T-helper 1 cell treated with Interleukin-12 subunit alpha and Interleukin-12 subunit beta and Interleukin-4 antibody, amounts not matched to agents 30 ng/mL and 1 ng/mL, for 36 hours (primary cell): ENCODE results near the gene TMC8. TPM values are rescaled to one million over a fixed set of nuclear protein-coding genes. Genes with fewer than 3 reads are reported as not detected.

ENCODE experiments used
- intact Hi-C: fragments of 100-400 bp; cut with micrococcal nuclease; formaldehyde crosslinking; loops from one replicate; pipeline ENCODE4 v1.15.1; 2024
- total RNA-seq: library from RNA; stranded (reverse); gene quantifications from 2 replicates; pipeline ENCODE4 v1.2.3, GENCODE V29; 2022

TMC8 gene
- total RNA-seq, 1 donor from 2014 or later, result 412 TPM

- intact Hi-C loops, result no loop called here
These were observed 7.2 kb upstream of the TMC8 start for GRCh38 chr17:78123258-78123929.

GRCh38 chr17:78124081-78124835 is 6.3 kb upstream of the TMC8 start:
- intact Hi-C loops, result no loop called here

DNA sequence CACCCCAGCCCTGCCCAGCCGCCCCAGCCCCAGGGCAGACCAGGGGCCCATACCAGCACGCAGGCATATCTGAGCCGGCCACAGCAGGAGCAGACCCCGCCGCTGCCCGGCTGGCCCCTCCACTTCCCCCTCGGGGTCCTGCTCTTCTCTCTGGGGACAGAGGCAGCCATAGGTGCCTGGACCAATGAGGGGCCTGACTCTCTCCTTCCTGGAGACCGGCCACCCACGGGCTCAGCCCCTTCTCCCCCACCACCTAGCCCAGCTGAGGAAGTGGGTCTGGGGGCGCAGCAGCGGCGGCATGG is 5.8 kb upstream of the TMC8 start:
- intact Hi-C loops, result loop anchor here (5.0 kb wide), 2 partner anchors 167 to 672 kb away; partner anchors contain the start of gene TNRC6C

GRCh38 chr17:78125138-78125913 is 5.2 kb upstream of the TMC8 start:
- intact Hi-C loops, result loop anchor here (5.0 kb wide), 2 partner anchors 168 to 673 kb away; partner anchors contain the start of gene TNRC6C

GRCh38 chr17:78125976-78126894 is 4.3 kb upstream of the TMC8 start:
- intact Hi-C loops, result loop anchor here (5.0 kb wide), 2 partner anchors 169 to 674 kb away; partner anchors contain the start of gene TNRC6C

DNA sequence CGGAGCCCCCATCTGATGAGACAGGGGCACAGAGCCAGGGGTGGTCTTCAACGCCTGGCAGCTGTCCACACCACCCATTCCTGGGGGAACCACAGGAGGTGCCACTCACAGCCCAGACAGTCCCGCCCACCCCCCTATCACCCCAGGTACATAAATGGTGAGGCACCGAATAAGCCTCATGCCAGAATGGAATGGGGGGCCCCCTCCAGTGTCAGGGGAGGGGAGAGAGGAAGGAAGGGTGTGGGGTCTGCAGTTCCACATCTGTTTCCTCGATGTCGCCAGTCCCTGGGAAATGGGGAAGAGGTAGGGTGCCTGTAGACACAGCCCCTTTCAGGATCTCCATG is 3.7 kb upstream of the TMC8 start:
- intact Hi-C loops, result loop anchor here (5.0 kb wide), 2 partner anchors 170 to 675 kb away; partner anchors contain the start of gene TNRC6C

DNA sequence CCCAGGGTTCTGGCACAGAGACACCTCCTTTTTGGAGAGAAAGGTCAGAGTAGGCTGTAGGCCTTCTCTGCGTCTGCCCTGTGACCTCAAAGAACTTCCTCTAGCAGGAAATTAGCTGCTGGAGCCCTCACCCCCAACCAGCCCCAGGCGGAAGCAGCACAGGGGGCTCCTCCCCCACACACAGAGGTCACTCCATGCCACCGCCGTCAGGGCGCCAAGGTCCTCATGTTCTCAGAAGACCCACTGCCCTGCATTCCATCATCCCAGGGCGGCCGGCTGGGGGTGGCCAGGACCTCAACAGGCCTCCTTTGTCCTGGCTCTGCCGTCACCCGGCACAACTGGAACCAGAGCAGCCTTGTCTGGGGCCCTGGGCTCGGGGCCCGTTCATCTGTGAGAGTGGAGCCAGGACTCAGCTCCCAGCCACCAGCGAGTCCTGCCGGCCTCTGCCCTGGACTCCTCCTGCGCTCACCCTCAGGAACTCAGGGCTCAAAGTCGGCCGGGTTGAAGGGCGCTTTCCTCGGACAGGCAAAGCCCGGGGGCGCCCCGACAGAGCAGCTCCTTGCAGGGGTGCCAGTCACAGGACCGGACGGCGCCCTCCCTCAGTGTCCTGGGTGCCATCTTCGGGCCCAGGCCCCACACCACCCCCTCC is 3.2 kb upstream of the TMC8 start:
- intact Hi-C loops, result loop anchor here (5.0 kb wide), 2 partner anchors 170 to 675 kb away; partner anchors contain the start of gene TNRC6C

- intact Hi-C loops, result loop anchor here (2.0 to 5.0 kb wide), 3 partner anchors 171 to 676 kb away; partner anchors contain the start of gene TNRC6C
These were observed 2.6 kb upstream of the TMC8 start for GRCh38 chr17:78127888-78128550.

DNA sequence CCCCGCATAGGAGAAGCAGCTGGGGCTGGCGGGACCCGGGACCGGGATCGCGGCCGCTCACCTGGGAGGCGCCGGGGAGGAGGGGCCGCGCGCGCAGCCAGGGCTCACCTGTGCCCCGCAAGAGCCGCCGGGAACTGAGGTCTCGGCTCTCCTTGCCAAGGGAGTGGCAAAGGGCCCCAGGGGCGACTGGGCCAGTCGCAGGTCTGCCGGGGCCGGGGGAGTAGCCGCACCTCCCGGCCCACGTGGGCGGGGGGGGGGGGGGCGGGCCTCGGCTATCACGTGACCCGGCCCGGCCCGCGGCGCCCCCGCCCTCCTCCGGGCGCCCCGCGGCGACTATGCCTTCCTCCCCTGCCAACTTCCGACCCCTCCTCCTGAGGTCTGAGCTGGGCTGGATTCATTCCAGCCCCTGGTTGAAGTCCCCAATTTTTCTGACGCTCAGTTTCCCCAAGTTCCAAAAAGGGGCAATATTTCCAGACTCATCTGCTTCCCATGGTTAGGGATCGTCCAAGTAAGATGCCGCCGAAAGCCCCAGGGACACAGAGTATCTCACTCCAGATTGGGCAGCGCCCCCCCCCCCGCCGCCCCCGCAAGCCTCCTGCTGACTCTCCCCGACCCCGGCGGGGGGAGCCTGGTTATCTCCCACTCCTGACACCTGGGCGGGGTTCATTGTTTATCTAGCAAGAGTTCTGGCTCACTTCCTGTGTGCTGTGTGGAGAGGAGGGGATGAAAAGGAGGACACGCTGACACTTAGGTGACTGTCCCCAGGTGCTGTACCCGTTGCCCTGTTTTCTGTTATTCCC is 1.8 kb upstream of the TMC8 start, which contains the start of gene TMC6:
TSS of gene TMC6 (minus strand) at position 205 of the 800 bp plus-strand sequence. CDS start 1,923 bp downstream, outside the sequence.
- intact Hi-C loops, result loop anchor here (1.0 to 5.0 kb wide), 5 partner anchors 59 to 676 kb away; partner anchors contain the start of genes AFMID, SOCS3, TK1 and TNRC6C

- intact Hi-C loops, result loop anchor here (1.0 to 5.0 kb wide), 11 partner anchors 8 to 1392 kb away; partner anchors contain the start of genes AFMID, MFSD11, SOCS3 and SRSF2
These were observed 1.1 kb upstream of the TMC8 start for GRCh38 chr17:78129351-78130089.

DNA sequence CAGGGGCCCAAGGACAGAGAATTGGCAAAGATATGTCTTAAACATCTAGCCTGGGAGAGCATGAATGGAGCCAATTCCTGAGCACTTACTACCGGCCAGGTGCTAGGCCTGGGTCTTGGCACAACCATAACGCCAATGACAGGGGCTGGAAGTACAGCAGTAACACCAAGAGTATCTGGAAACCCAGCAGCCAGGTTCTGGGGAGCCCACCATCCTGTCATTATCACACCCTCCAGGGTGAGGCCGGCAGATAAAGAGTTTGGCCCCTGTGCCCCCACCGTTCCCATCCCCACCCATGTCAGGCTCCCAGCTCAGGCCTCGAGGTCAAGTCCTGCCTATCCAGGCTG is 508 bp upstream of the TMC8 start:
- intact Hi-C loops, result loop anchor here (1.0 to 5.0 kb wide), 6 partner anchors 9 to 1393 kb away; partner anchors contain the start of genes MFSD11, SRSF2 and SYNGR2

GRCh38 chr17:78131172-78132083 is 857 bp downstream of the TMC8 start:
- intact Hi-C loops, result loop anchor here (1.0 to 5.0 kb wide), 5 partner anchors 36 to 1394 kb away; partner anchors contain the start of genes MFSD11, SRSF2 and SYNGR2

DNA sequence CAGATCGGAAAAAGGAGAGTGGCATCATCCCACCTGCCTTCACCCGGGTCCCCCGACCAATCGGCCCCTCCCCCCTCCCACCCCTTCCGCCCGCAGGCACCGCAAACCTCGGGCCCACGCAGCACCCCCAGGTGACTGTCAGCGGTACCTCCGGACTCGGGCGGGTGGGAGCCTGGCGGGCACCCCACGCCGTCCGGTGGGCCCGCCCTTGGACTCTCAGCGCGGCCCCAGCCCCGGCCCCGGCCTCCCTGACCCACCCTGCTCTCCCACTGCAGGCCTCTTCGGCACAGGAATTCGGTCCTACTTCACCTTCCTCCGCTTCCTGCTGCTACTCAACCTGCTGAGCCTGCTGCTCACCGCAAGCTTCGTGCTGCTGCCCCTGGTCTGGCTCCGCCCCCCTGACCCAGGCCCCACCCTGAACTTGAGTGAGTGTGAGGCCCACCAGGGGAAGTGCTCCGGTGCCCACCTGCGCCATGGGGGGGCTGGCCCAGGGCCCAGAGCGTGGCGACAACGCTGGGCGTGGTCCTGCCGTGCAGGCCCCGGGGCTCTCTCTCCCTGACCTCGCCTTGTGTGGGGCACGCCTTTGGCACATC is 1.6 kb downstream of the TMC8 start:
- intact Hi-C loops, result loop anchor here (2.0 to 5.0 kb wide), 4 partner anchors 35 to 1395 kb away; partner anchors contain the start of genes MFSD11, SRSF2 and SYNGR2

DNA sequence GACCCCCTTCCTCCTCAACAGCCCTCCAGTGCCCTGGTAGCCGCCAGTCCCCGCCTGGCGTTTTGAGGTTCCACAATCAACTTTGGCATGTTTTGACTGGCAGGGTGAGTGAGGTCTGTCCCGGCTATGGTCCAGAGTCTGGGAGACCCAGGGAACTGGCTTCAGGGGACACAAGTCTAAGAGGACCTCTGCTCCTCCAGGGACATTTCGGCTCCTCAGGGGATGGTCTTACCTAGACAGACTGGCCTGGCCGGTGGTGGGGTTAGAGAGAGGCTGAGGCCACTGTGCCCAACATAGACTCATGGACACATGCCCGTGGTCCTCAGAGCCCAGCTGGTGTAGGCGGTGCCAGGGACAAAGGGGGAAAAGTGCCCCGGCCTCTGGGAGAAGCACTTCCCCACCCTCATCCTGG is 2.2 kb downstream of the TMC8 start:
- intact Hi-C loops, result loop anchor here (2.0 to 5.0 kb wide), 4 partner anchors 35 to 1395 kb away; partner anchors contain the start of genes MFSD11, SRSF2 and SYNGR2

DNA sequence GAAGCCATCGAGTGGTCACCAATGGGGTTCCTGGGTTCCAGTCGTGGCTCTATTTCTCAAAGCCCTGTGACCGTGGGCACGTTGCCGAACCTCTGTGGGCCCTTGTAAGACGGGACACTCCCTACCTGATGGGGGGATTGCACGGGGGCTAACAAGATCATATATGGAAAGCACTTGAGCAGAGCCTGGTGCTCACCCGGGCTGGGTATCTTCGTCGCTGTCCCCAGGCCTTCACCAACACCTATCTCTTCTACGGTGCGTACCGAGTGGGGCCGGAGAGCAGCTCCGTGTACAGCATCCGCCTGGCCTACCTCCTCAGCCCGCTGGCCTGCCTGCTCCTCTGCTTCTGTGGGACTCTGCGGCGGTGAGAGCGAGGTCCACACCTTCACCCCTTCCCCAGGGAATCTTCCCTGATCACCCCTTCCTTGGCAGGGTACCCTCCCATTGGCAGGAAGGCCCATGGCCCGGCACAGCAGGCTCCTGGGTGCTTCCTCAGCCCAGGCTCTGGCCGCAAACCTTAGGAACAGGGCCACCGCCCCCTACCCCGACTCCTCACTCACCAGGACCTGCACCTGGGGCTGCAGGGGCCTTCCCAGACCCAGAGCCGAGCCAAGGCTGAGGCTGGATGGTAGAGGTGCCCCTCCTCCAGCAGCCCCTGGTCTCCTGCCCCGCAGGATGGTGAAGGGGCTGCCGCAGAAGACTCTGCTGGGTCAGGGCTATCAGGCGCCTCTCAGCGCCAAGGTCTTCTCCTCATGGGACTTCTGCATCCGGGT is 2.8 kb downstream of the TMC8 start:
- intact Hi-C loops, result loop anchor here (2.0 to 5.0 kb wide), 4 partner anchors 34 to 1396 kb away; partner anchors contain the start of genes MFSD11, SRSF2 and SYNGR2
